Measurements from ENCODE around the gene SLC4A7.
"Not testable (repeated sequence)": the region's sequence is repeated elsewhere in the genome, so short reads cannot be mapped to it uniquely, and the experiment has no call there.

Gene SLC4A7

DNA sequence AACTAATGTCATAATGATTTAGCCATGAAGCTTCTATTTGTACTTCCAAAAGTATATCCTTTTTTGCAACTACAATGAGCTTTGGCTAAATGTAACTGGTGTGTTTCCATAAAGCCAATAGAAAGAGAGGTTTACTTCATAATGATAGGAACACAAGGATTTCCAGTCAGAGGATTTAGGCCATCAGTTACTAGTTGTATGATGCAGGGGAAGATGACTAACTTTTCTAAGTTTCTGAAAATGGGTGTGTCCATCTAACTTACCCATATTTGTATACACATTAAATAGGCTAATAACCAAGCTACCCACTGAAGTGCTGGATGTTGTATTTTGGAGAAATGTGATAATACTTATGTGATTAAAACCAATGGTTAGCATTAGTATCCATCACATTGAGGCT is 55.7 kb downstream of the SLC4A7 start:
- H3K27me3 Mint-ChIP-seq, result no peaks in the 10 kb centered on the region
- peaks cover 77% of the 10 kb centered on the region for H3K36me3 Mint-ChIP-seq (ENCODE audit: low read depth)

DNA sequence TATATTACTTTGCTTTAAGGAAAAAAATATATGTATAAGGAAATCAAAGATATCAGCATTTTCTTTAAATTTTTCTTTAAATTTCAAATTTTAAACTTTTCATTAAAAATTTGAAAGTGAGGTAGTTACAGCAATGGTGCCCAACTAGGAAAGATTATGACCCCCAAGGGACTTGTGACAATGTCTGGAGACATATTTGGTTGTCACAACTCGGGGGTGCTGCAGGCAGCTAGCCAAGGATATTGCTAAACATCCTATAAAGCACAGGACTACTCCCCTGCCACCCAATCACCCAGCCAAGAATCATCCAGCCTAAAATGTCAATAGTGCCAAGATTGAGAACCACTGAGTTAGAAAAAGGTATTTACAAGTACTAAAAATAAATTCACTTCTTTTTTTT is 57.3 kb downstream of the SLC4A7 start:
- no peaks in the 10 kb centered on the region for H3K27me3 Mint-ChIP-seq
- DNase-seq, result no peak
- H3K4me3 Mint-ChIP-seq, result no peak overlapping the region
- peaks cover 12% of the 10 kb centered on the region for H3K4me1 Mint-ChIP-seq (ENCODE audit: low read depth)
- H3K27ac Mint-ChIP-seq, result no peak overlapping the region
- no peaks in the 10 kb centered on the region for H3K9me3 Mint-ChIP-seq
- H3K36me3 Mint-ChIP-seq (ENCODE audit: low read depth), result peaks cover 76% of the 10 kb centered on the region

More for the DNA sequence above, 55.7 kb downstream of the SLC4A7 start:
- no peak overlapping the region for H3K27ac Mint-ChIP-seq
- DNase-seq, result no peak
- H3K4me3 Mint-ChIP-seq, result no peak overlapping the region
- peaks cover 10% of the 10 kb centered on the region for H3K4me1 Mint-ChIP-seq (ENCODE audit: low read depth)
- no peaks in the 10 kb centered on the region for H3K9me3 Mint-ChIP-seq

DNA sequence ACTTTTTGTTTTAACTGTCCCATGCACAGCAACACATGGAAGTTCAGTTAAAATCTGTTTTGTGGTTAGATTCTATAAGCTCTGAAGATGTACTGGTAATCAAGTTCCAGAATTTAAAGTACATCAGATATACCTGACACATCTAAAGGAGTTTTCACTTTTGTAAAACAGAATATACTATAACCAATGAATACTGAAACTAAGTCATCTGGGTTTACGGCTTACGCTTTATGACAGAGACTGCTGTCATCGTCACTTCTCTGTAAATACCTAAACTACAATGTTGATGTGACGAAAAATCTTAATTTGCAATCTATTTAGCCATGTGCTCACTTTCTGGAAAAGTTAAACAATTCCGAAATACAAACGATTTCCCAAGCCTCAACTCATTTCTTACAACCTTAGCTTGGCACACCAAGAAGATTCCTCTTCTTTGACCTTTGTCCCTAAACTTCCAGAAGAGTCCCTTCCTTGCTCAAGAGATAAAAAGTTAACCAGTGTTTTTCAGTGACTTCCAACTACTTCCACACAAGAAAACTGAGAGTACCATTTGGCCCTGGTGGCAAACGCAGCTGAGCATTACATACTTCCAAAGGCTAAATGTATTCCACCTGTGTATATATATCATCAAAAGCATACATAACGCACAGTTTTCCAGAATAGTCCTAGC is 58.2 kb downstream of the SLC4A7 start:
- peak overlapping the region; percentile 11 for H3K27ac Mint-ChIP-seq
- no peaks in the 10 kb centered on the region for H3K27me3 Mint-ChIP-seq
- no peak overlapping the region for H3K4me3 Mint-ChIP-seq
- no peak for DNase-seq
- peaks cover 74% of the 10 kb centered on the region for H3K36me3 Mint-ChIP-seq (ENCODE audit: low read depth)
- peaks cover 12% of the 10 kb centered on the region for H3K4me1 Mint-ChIP-seq (ENCODE audit: low read depth)
- H3K9me3 Mint-ChIP-seq, result no peaks in the 10 kb centered on the region

DNA sequence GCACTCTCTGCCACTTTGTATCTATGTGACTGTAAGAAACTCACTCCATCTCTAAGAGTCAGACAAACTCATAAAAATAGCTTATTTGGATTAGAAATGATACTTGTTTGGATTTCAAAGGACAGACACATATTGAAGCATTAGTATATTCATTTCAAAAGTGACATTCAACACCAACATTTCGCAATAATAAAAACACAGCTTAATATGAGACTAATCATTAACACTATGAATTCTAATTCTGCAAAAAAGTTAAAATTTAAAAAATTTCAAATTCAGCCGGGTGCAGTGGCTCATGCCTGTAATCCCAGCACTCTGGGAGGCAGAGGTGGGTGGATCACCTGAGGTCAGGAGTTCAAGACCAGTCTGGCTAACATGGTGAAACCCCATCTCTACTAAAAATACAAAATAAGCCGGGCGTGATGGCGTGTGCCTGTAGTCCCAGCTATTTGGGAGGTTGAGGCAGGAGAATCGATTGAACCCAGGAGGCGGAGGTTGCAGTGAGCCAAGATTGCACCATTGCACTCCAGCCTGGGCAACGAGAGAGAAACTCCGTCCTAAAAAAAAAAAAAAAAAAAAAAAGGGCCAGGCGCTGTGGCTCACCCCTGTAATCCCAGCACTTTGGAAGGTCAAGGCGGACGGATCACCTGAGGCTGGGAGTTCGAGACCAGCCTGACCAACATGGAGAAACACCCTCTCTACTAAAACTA is 59.2 kb downstream of the SLC4A7 start:
- not testable (repeated sequence) for H3K27me3 Mint-ChIP-seq, DNase-seq, H3K4me3 Mint-ChIP-seq, H3K9me3 Mint-ChIP-seq, H3K27ac Mint-ChIP-seq
- Mint-ChIP-seq H3K36me3 (ENCODE audit: low read depth) (peaks cover 75% of the 10 kb centered on the region), H3K4me1 (ENCODE audit: low read depth) (peaks cover 12% of the 10 kb centered on the region)

DNA sequence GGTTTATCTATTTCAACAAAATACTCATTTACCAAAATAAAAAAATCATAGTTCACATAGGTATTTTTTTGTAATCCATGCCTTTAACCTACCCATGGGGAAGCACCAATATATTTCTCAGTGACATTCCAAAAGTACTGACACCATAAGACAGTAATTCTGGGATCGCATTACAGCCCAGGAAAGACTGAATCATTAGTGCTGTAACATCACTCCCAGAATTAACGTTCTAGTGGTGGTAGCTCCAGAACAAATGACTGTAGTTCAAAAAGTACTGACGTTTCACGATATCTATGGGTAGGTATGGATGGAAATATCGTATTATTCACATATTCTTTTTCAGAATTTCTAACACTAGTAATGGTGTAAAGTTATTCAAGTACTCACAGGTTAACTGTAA is 60.7 kb downstream of the SLC4A7 start:
- DNase-seq, result no peak
- no peak overlapping the region for H3K4me3 Mint-ChIP-seq
- H3K9me3 Mint-ChIP-seq, result no peaks in the 10 kb centered on the region
- peak overlapping the region; percentile 14 for H3K27ac Mint-ChIP-seq
- H3K27me3 Mint-ChIP-seq, result no peaks in the 10 kb centered on the region
- peaks cover 12% of the 10 kb centered on the region for H3K4me1 Mint-ChIP-seq (ENCODE audit: low read depth)
- H3K36me3 Mint-ChIP-seq (ENCODE audit: low read depth), result peaks cover 76% of the 10 kb centered on the region

DNA sequence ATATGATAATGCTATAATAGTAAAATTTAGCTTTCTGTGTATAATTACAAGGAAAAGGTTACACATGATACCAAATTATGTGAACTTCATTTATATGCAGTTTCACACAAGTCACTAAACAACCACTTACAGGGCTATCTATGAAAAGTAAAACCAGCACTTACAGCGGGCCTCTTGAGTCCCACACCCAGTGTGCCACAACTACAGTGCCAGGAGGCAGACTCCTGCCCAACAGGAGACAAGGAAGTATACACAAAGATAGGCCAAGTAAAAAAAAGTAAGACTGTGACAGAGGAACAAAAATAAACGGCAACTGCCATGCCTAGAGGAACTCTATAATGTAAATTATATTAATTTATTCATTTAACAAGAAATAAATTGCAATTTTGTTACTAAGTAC is 61.6 kb downstream of the SLC4A7 start:
- Mint-ChIP-seq H3K4me1 (ENCODE audit: low read depth) (peaks cover 12% of the 10 kb centered on the region), H3K27me3 (no peaks in the 10 kb centered on the region), H3K27ac (peak overlapping the region; percentile 55), H3K36me3 (ENCODE audit: low read depth) (peaks cover 78% of the 10 kb centered on the region), H3K4me3 (no peak overlapping the region), H3K9me3 (no peaks in the 10 kb centered on the region)
- no peak for DNase-seq

DNA sequence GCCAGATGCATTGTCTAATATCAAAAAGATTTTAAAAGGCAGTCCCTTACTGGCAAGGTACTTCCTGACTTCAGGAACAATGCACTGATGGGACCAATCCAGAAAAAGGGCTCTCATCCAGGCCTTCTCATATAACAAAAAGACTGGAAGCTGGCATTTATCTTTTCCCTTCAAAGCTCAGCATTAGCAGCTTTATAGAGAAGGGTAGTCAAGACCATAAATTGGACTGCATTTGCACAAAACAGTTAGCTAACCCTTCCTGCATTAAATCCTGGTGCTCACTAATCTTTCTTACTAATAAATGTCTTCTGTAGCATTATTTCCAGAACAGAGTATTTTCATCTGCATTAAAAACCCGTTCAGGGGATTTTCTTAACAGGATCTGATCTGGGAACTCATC is 69.0 kb downstream of the SLC4A7 start:
- Mint-ChIP-seq H3K4me1 (ENCODE audit: low read depth) (peaks cover 9% of the 10 kb centered on the region), H3K27ac (no peak overlapping the region), H3K4me3 (no peak overlapping the region), H3K27me3 (no peaks in the 10 kb centered on the region), H3K36me3 (ENCODE audit: low read depth) (peaks cover 85% of the 10 kb centered on the region), H3K9me3 (no peaks in the 10 kb centered on the region)
- no peak for DNase-seq

DNA sequence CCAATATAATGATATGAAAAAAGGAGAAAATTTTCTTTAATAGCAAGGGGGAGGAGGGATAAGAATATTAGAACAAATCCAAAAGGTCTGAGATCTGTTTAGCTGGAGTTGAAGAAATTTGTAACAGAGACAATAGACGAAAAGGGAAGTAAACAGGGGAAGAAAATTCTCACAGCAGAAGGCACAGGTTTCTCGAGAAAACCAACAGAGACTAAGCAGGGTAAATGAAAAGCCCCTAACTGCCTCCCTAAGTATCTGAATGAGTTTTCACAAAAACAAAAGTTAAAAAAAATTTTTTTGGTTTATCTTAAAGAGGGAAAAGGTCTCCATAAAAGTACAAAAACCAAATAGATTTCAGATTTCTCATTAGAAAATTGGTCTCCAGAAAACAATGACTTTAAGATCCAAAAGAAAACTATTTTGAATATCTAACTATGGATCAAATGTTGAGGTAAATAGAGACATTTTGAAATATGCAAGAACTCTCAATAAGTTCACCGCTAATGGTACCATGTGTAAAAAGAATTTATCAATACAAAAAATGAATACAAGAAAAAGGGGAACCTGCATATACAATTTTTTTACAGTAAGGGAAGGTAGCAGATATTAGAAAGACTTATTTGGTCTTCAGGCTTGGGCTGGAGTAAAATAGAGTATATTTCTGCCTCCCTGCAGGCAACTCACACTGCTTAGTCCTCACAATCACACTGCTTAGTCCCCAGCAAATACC is 91.1 kb downstream of the SLC4A7 start:
- H3K9me3 Mint-ChIP-seq, result no peaks in the 10 kb centered on the region
- peaks cover 13% of the 10 kb centered on the region for H3K4me1 Mint-ChIP-seq (ENCODE audit: low read depth)
- no peak overlapping the region for H3K4me3 Mint-ChIP-seq
- peaks cover 80% of the 10 kb centered on the region for H3K36me3 Mint-ChIP-seq (ENCODE audit: low read depth)
- no peaks in the 10 kb centered on the region for H3K27me3 Mint-ChIP-seq
- no peak for DNase-seq
- peak overlapping the region; percentile 56 for H3K27ac Mint-ChIP-seq

DNA sequence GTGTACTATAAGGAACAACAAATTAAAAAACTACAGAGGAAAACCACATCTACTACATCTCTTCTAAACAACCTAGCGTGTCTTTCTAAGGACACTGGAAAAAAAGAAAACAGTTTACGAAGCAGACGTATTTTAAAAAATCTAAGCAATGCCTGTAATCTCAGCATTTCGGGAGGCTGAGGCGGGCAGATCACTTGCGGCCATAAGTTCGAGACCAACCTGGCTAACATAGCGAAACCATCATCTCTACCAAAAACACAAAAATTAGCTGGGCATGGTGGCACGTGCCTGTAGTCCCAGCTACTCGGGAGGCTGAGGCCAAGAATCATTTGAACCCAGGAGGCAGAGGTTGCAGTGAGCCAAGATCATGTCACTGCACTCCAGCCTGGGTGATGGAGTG is 91.8 kb downstream of the SLC4A7 start:
- Mint-ChIP-seq H3K36me3 (ENCODE audit: low read depth) (peaks cover 78% of the 10 kb centered on the region), H3K4me1 (ENCODE audit: low read depth) (peaks cover 13% of the 10 kb centered on the region), H3K27ac (peak overlapping the region; percentile 71)
- not testable (repeated sequence) for H3K9me3 Mint-ChIP-seq, H3K27me3 Mint-ChIP-seq, H3K4me3 Mint-ChIP-seq, DNase-seq

DNA sequence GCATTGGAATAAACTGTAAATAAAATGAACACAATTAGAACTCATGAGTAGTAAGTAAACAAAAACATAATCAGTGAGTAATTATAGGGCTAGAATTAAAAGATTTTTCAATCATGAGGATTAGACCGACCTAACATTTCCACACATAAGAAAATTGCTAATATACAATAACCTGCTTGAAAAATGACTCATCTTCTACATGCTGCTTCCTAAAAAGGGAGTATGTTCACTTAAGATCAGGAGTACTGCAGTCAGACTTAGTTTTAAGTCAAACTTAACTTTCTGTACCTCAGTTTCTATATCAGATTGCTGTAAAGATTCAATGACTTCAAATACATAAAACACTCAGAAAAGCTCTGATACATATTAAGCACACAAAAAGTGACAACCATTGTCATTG is 92.4 kb downstream of the SLC4A7 start:
- DNase-seq, result no peak
- Mint-ChIP-seq H3K27me3 (no peaks in the 10 kb centered on the region), H3K27ac (peak overlapping the region; percentile 71), H3K4me3 (no peak overlapping the region), H3K4me1 (ENCODE audit: low read depth) (peaks cover 13% of the 10 kb centered on the region), H3K9me3 (no peaks in the 10 kb centered on the region), H3K36me3 (ENCODE audit: low read depth) (peaks cover 78% of the 10 kb centered on the region)

DNA sequence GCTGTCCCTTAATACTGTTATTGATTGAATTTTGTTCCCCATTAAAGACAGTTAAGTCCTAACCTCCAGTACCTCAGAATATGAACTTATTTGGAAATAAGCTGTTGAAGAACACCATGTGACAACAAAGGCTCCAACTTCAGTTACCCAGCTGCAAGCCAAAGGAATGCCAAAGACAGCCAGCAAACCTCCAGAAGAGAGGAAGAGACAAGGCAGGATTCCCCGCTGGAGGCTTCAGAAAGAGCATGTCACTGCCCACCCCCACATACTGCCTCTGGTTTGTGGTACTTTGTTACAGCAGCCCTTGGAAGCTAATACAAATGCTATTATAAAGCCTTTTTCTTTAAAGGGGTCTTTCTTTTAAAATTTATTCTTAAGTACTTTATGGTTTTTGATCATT is 96.6 kb downstream of the SLC4A7 start:
- Mint-ChIP-seq H3K9me3 (no peaks in the 10 kb centered on the region), H3K36me3 (ENCODE audit: low read depth) (peaks cover 70% of the 10 kb centered on the region), H3K4me1 (ENCODE audit: low read depth) (peaks cover 3% of the 10 kb centered on the region), H3K27me3 (no peaks in the 10 kb centered on the region), H3K27ac (no peak overlapping the region), H3K4me3 (no peak overlapping the region)
- DNase-seq, result no peak

DNA sequence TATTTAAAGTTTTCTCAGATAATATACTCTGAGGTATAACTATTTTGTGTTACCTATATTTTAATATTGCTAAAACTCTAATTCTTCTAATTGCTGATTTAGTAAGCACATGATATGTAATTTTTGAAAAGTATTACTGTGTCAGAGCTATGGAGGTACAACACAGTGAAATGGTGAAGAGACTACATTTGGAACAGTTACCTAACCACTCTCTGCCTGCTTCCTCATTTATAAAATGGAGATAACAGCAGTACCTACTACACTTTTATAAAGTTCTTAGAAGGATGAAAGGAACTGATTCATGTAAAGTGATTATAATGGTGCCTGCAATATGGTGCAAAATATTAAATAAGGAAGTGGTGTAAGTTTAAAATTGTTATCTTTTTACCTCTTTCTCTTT is 98.7 kb downstream of the SLC4A7 start:
- DNase-seq, result no peak
- Mint-ChIP-seq H3K9me3 (no peaks in the 10 kb centered on the region), H3K36me3 (ENCODE audit: low read depth) (peaks cover 69% of the 10 kb centered on the region), H3K27me3 (no peaks in the 10 kb centered on the region), H3K4me1 (ENCODE audit: low read depth) (peaks cover 3% of the 10 kb centered on the region), H3K27ac (no peak overlapping the region), H3K4me3 (no peak overlapping the region)

DNA sequence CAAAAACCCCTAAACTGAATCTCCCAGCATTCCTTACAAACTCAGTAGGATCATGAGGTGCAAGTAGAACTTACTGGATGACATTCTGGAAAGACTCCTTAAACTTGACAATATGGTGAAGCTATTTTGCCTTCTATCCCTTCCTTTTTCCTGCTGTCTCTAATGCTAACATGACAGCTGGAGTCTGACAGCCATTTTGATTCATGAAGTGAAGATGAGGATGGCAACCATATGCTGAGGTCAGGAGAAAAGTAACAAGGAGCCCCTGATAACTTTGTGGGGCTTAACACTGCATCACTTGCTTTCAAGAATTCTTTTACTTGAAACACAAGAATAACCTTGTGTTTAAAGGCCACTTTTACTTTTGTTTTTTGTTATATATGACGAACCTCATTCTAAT is 100.0 kb downstream of the SLC4A7 start:
- Mint-ChIP-seq H3K4me3 (no peak overlapping the region), H3K36me3 (ENCODE audit: low read depth) (peaks cover 70% of the 10 kb centered on the region), H3K9me3 (no peaks in the 10 kb centered on the region), H3K4me1 (ENCODE audit: low read depth) (peaks cover 5% of the 10 kb centered on the region), H3K27ac (no peak overlapping the region), H3K27me3 (no peaks in the 10 kb centered on the region)
- no peak for DNase-seq

DNA sequence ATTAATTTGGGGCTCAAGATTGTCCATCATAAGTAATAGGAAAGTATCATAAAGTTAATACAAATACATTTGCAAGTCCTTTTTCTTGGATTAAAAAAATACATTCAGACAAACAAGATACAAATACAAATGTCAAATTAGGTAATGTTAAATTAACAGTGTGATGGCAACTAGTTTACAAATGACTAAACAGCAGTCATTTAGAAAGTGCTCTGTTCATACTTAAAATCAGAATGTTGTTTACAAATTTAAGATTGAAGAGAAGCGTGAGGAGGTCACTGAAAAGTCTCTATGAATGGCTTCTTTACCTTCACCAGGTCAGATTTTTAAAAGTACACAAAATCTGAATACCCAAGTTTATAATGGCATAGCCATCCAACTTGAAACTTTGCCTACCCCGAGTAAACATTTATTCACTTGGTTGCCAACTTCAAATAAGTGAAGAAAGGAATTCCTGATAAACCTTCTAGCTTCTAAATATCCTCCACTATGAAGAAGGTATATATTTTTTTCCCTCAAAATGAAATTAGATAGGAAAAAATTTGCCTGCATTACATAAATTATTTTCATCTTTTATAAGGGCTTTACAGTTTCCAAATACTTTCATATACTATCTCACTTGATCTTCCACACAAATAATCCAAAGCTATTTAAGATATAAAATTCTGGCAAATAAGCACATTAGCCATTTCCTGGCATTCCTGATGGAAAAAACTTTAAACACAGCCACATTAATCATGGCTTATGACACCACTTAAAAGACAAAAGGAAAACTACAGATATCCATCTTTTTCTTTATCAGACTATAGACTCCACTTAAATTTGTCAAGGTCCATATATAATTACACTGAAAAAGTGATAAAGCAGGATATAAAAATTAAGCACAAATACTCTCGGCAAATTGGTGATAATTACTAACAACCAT is 103.5 kb downstream of the SLC4A7 start:
- no peak overlapping the region for H3K4me3 Mint-ChIP-seq
- H3K27ac Mint-ChIP-seq, result peak overlapping the region; percentile 29
- H3K9me3 Mint-ChIP-seq, result no peaks in the 10 kb centered on the region
- DNase-seq, result no peak
- H3K36me3 Mint-ChIP-seq (ENCODE audit: low read depth), result peaks cover 67% of the 10 kb centered on the region
- no peaks in the 10 kb centered on the region for H3K27me3 Mint-ChIP-seq
- H3K4me1 Mint-ChIP-seq (ENCODE audit: low read depth), result peaks cover 5% of the 10 kb centered on the region
